ENCODE results near the gene NSG1.

Gene NSG1

GRCh38 chr4:4430492-4431195 lies 43.7 kb downstream of the NSG1 start:
- no peaks in the 10 kb centered on the region for H3K79me2 ChIP-seq (ENCODE audit: insufficient read depth, low read length)
- no peaks in the 10 kb centered on the region for H3K9me3 ChIP-seq (ENCODE audit: insufficient read depth, low read depth, low read length)
- TF ChIP-seq CTCF (conservative IDR thresholded peaks at IDR 0.05; ENCODE audit: low read length) (peak; percentile 82), EZH2phosphoT487 (IDR thresholded peaks at IDR 0.05; ENCODE audit: borderline replicate concordance) (no peak)
- H3K36me3 ChIP-seq (ENCODE audit: insufficient read depth, low read length): peaks cover 23% of the 10 kb centered on the region; the same call in 1 of the 2 replicates
- no peaks in the 10 kb centered on the region for H3K9me2 ChIP-seq (replicated peaks; ENCODE audit: low read depth, low read length)
- no peak overlapping the region for H3K9ac ChIP-seq (ENCODE audit: low read depth, low read length, poor library complexity, severe bottlenecking)
- no peak overlapping the region for H3K4me2 ChIP-seq (ENCODE audit: low read depth, low read length, poor library complexity, severe bottlenecking)
- H3K4me1 ChIP-seq (ENCODE audit: insufficient read depth, low read length, poor library complexity, severe bottlenecking): peaks cover 3% of the 10 kb centered on the region
- no peak overlapping the region for H3K4me3 ChIP-seq (ENCODE audit: low read length, poor library complexity, severe bottlenecking)
- H3F3A ChIP-seq (ENCODE audit: low read depth): no peaks in the 10 kb centered on the region
- H2AFZ ChIP-seq (ENCODE audit: low read length): no peak overlapping the region
- no peaks in the 10 kb centered on the region for H3K27me3 ChIP-seq (ENCODE audit: insufficient read depth, low read length, poor library complexity, severe bottlenecking)
- H4K20me1 ChIP-seq (ENCODE audit: insufficient read depth, low read length, poor library complexity, severe bottlenecking): no peaks in the 10 kb centered on the region

GRCh38 chr4:4432341-4433125 lies 45.6 kb downstream of the NSG1 start:
- Histone ChIP-seq H3K9me2 (replicated peaks; ENCODE audit: low read depth, low read length) (no peaks in the 10 kb centered on the region), H3F3A (ENCODE audit: low read depth) (no peaks in the 10 kb centered on the region), H3K27me3 (ENCODE audit: insufficient read depth, low read length, poor library complexity, severe bottlenecking) (no peaks in the 10 kb centered on the region), H3K9ac (ENCODE audit: low read depth, low read length, poor library complexity, severe bottlenecking) (no peak overlapping the region), H3K4me3 (ENCODE audit: low read length, poor library complexity, severe bottlenecking) (no peak overlapping the region), H3K4me2 (ENCODE audit: low read depth, low read length, poor library complexity, severe bottlenecking) (no peak overlapping the region), H3K79me2 (ENCODE audit: insufficient read depth, low read length) (no peaks in the 10 kb centered on the region), H3K36me3 (ENCODE audit: insufficient read depth, low read length) (peaks cover 34% of the 10 kb centered on the region; the same call in 1 of the 2 replicates), H2AFZ (ENCODE audit: low read length) (no peak overlapping the region), H4K20me1 (ENCODE audit: insufficient read depth, low read length, poor library complexity, severe bottlenecking) (no peaks in the 10 kb centered on the region), H3K4me1 (ENCODE audit: insufficient read depth, low read length, poor library complexity, severe bottlenecking) (peaks cover 3% of the 10 kb centered on the region), H3K9me3 (ENCODE audit: insufficient read depth, low read depth, low read length) (no peaks in the 10 kb centered on the region)
- TF ChIP-seq EZH2phosphoT487 (IDR thresholded peaks at IDR 0.05; ENCODE audit: borderline replicate concordance) (no peak), CTCF (conservative IDR thresholded peaks at IDR 0.05; ENCODE audit: low read length) (no peak)

- Histone ChIP-seq H3K4me2 (ENCODE audit: low read depth, low read length, poor library complexity, severe bottlenecking) (no peak overlapping the region), H3K4me1 (ENCODE audit: insufficient read depth, low read length, poor library complexity, severe bottlenecking) (peaks cover 3% of the 10 kb centered on the region), H2AFZ (ENCODE audit: low read length) (no peak overlapping the region), H3K27me3 (ENCODE audit: insufficient read depth, low read length, poor library complexity, severe bottlenecking) (no peaks in the 10 kb centered on the region), H3K9me3 (ENCODE audit: insufficient read depth, low read depth, low read length) (no peaks in the 10 kb centered on the region), H3K4me3 (ENCODE audit: low read length, poor library complexity, severe bottlenecking) (no peak overlapping the region), H4K20me1 (ENCODE audit: insufficient read depth, low read length, poor library complexity, severe bottlenecking) (no peaks in the 10 kb centered on the region), H3K9me2 (replicated peaks; ENCODE audit: low read depth, low read length) (no peaks in the 10 kb centered on the region), H3K9ac (ENCODE audit: low read depth, low read length, poor library complexity, severe bottlenecking) (no peak overlapping the region), H3K36me3 (ENCODE audit: insufficient read depth, low read length) (peaks cover 40% of the 10 kb centered on the region; the same call in 1 of the 2 replicates), H3F3A (ENCODE audit: low read depth) (no peaks in the 10 kb centered on the region), H3K79me2 (ENCODE audit: insufficient read depth, low read length) (no peaks in the 10 kb centered on the region)
- TF ChIP-seq EZH2phosphoT487 (IDR thresholded peaks at IDR 0.05; ENCODE audit: borderline replicate concordance): no peak
- no peak for TF ChIP-seq CTCF (conservative IDR thresholded peaks at IDR 0.05; ENCODE audit: low read length)
These were observed 47.0 kb downstream of the NSG1 start for GRCh38 chr4:4433941-4434340.
